HepG2 (cell line): ENCODE data around the gene FSD1. TPM values are rescaled to one million over a fixed set of nuclear protein-coding genes. Genes with fewer than 3 reads are reported as not detected.

ENCODE experiments used
- ATAC-seq: fragments of 200-7000 bp; cut with Tn5 transposase; 3 replicates; pipeline ENCODE4 v1.9.1; 2020; ENCODE audit warnings: mild to moderate bottlenecking, moderate library complexity
- BruUV-seq: library from RNA; stranded (reverse); fragments of 400-500 nt; replicated peaks from 2 replicates; lab custom pipeline; 2021; lab: Mats Ljungman, UMichigan
- CTCF ChIA-PET: fragments of 300-600 bp; formaldehyde crosslinking; extraction: SDS; loops from one replicate; lab custom pipeline; 2021; ENCODE audit warnings: low total read pairs, inconsistent platforms, low intra/inter-chr PET ratio; lab: Yijun Ruan, JAX
- POLR2A ChIA-PET: fragments of 350-600 bp; sonication (Branson Sonifier 250); formaldehyde crosslinking; loops from one replicate; lab custom pipeline; 2020; ENCODE audit warnings: antibody characterized with exemption, inconsistent platforms; lab: Yijun Ruan, JAX
- DNase-seq: peaks from one replicate; pipeline ENCODE4 v3.0.0-alpha.2; 2015; ENCODE audit warnings: low spot score
- FAIRE-seq: peaks from 3 replicates; lab custom pipeline; 2011; peaks lifted over from hg19 to GRCh38; lab: Jason Lieb, UNC
- H2AFZ ChIP-seq: one replicate; pipeline ENCODE4 v1.6.1; 2011; ENCODE audit warnings: low read length, inconsistent platforms
- H3K27ac ChIP-seq: fragments of 300-600 bp; 3 replicates; pipeline ENCODE4 v1.8.0; 2011; ENCODE audit warnings: mixed run types, mild to moderate bottlenecking, mixed read lengths, low read length, inconsistent platforms; ENCODE audit not compliant: insufficient read depth; ENCODE audit errors: extremely low read length
- H3K27me3 ChIP-seq, 2 experiments: fragments of 200-600 bp in 1 of 2; 2 replicates in 1 of 2; 3 replicates in 1 of 2; pipeline versions ENCODE4 v1.6.0 to v1.8.0; 2011; ENCODE audit warnings: low read length in 2 of 2, mild to moderate bottlenecking in 2 of 2, moderate library complexity in 2 of 2, inconsistent platforms in 1 of 2; ENCODE audit not compliant: insufficient read depth in 2 of 2, control insufficient read depth in 1 of 2
- H3K36me3 ChIP-seq, 2 experiments: fragments of 200-600 bp in 1 of 2; replicated peaks in 1 of 2; 2 replicates in 1 of 2; 3 replicates in 1 of 2; pipeline versions ENCODE4 v1.5.1 to v1.8.0; 2011; ENCODE audit warnings: low read length in 2 of 2, inconsistent platforms in 1 of 2; ENCODE audit not compliant: insufficient read depth in 2 of 2, control insufficient read depth in 1 of 2
- H3K4me1 ChIP-seq: 2 replicates; pipeline ENCODE4 v1.5.1; 2012; ENCODE audit warnings: low read length, inconsistent platforms; ENCODE audit not compliant: insufficient read depth
- H3K4me2 ChIP-seq: 2 replicates; pipeline ENCODE4 v1.6.0; 2011; ENCODE audit warnings: low read depth, low read length, inconsistent platforms
- H3K4me3 ChIP-seq, 3 experiments: fragments of 200-600 bp in 1 of 3; sonication (generic), shearing (Covaris generic) in 1 of 3; replicated peaks in 1 of 3; 2 replicates each; pipeline ENCODE4 v1.5.1; 2011 to 2016; ENCODE audit warnings: low read length in 3 of 3, inconsistent platforms in 2 of 3, low read depth in 2 of 3, mild to moderate bottlenecking in 2 of 3, control low read depth in 1 of 3, mixed read lengths in 1 of 3; ENCODE audit not compliant: insufficient read depth in 1 of 3
- H3K79me2 ChIP-seq: one replicate; pipeline ENCODE4 v1.6.1; 2011; ENCODE audit warnings: low read length, inconsistent platforms; ENCODE audit not compliant: insufficient read depth
- H3K9ac ChIP-seq: 2 replicates; pipeline ENCODE4 v1.6.0; 2011; ENCODE audit warnings: mild to moderate bottlenecking, low read depth, low read length, inconsistent platforms; ENCODE audit not compliant: insufficient read depth
- H3K9me3 ChIP-seq: 2 replicates; pipeline ENCODE4 v1.5.1; 2012; ENCODE audit warnings: mild to moderate bottlenecking, low read length
- H4K20me1 ChIP-seq: 2 replicates; pipeline ENCODE4 v1.6.0; 2011; ENCODE audit warnings: inconsistent platforms, mild to moderate bottlenecking, low read length, moderate library complexity; ENCODE audit not compliant: insufficient read depth
- GABPA ChIP-seq, 2 experiments: IDR thresholded peaks; 2 replicates each; pipeline ENCODE4 v1.6.1; 2011 to 2016; ENCODE audit warnings: low read depth in 2 of 2, low read length in 1 of 2, missing biosample characterization in 1 of 2, missing genetic modification characterization in 1 of 2
- IKZF4 ChIP-seq: sonication (generic); formaldehyde crosslinking; IDR thresholded peaks from 2 replicates; pipeline ENCODE4 v1.5.1; 2020; ENCODE audit warnings: borderline replicate concordance, mild to moderate bottlenecking, low read depth, missing genetic modification reagents; ENCODE audit errors: not compliant biosample characterization
- KMT2B ChIP-seq: IDR thresholded peaks from 2 replicates; pipeline ENCODE4 v1.6.1; 2016; ENCODE audit warnings: missing genetic modification reagents, missing compliant biosample characterization
- MIER2 ChIP-seq: IDR thresholded peaks from 2 replicates; pipeline ENCODE4 v1.6.1; 2016; ENCODE audit warnings: missing biosample characterization, missing genetic modification reagents
- MYNN ChIP-seq: sonication (generic); formaldehyde crosslinking; IDR thresholded peaks from 2 replicates; pipeline ENCODE4 v1.4.0; 2020; ENCODE audit warnings: mild to moderate bottlenecking, low read depth, missing genetic modification reagents
- NR0B2 ChIP-seq: sonication (generic); formaldehyde crosslinking; IDR thresholded peaks from 2 replicates; pipeline ENCODE4 v1.4.0; 2020; ENCODE audit warnings: mild to moderate bottlenecking, missing genetic modification reagents
- POLR2A ChIP-seq, 2 experiments: IDR thresholded peaks; 2 replicates each; pipeline ENCODE4 v1.6.1; 2011; ENCODE audit warnings: low read depth in 2 of 2, low read length in 2 of 2, mild to moderate bottlenecking in 1 of 2, moderate library complexity in 1 of 2; ENCODE audit not compliant: insufficient read depth in 1 of 2
- SOX13 ChIP-seq, 3 experiments: fragments of 450-650 bp in 1 of 3; sonication (generic) in 1 of 3; formaldehyde crosslinking in 1 of 3; IDR thresholded peaks in 2 of 3; conservative IDR thresholded peaks in 1 of 3; 2 replicates each; pipeline versions ENCODE4 v1.5.0 to v1.6.1; 2016 to 2020; ENCODE audit warnings: antibody characterized with exemption in 1 of 3, mild to moderate bottlenecking in 1 of 3, missing compliant biosample characterization in 1 of 3, missing genetic modification reagents in 1 of 3, moderate library complexity in 1 of 3
- ZNF383 ChIP-seq: sonication (generic); formaldehyde crosslinking; IDR thresholded peaks from 2 replicates; pipeline ENCODE4 v1.4.0; 2020; ENCODE audit warnings: missing genetic modification reagents, mild to moderate bottlenecking, borderline replicate concordance
- ZNF550 ChIP-seq: sonication (generic); formaldehyde crosslinking; IDR thresholded peaks from 2 replicates; pipeline ENCODE4 v1.4.0; 2020; ENCODE audit warnings: mild to moderate bottlenecking, missing genetic modification reagents, borderline replicate concordance
- ZNF792 ChIP-seq: IDR thresholded peaks from 2 replicates; pipeline ENCODE4 v1.6.1; 2016
- ZSCAN29 ChIP-seq: sonication (generic); formaldehyde crosslinking; conservative IDR thresholded peaks from 2 replicates; pipeline ENCODE4 v1.4.0; 2020; ENCODE audit warnings: mild to moderate bottlenecking, missing genetic modification reagents
- WGBS: methylation state at CpG from one replicate; pipeline ENCODE4 v1.1.6; 2017; ENCODE audit warnings: low lambda C conversion rate; 5-methylcytosine and 5-hydroxymethylcytosine counted together
- in situ Hi-C: cut with HindIII; loops from 2 replicates; pipeline ENCODE4 v1.10.0; 2017; ENCODE audit warnings: low pct_unique_long_range_greater_than_20kb; ENCODE audit not compliant: extremely low pct_ligation_motif_present
- intact Hi-C: fragments of 100-400 bp; cut with micrococcal nuclease; formaldehyde crosslinking; loops from one replicate; pipeline ENCODE4 v1.10.0; 2022; ENCODE audit not compliant: unreplicated experiment
- polyA plus RNA-seq, 8 experiments: library from polyadenylated mRNA; depleted of rRNA in 3 of 8; stranded (reverse) in 7 of 8; unstranded in 1 of 8; fragments of >200 nt; fragmentation: Illumina TruSeq in 4 of 8; extraction: Trizol in 4 of 8; gene quantifications; 2 replicates each; pipeline versions ENCODE4 v1.2.1 to v1.2.3, GENCODE V29; 2011 to 2016; ENCODE audit warnings: low read depth in 4 of 8, missing spikeins in 1 of 8, mixed read lengths in 1 of 8; ENCODE audit not compliant: insufficient read depth in 1 of 8
- total RNA-seq, 5 experiments: library from RNA; depleted of rRNA; stranded (reverse); fragments of >200 nt; fragmentation: Illumina TruSeq; extraction: Trizol; gene quantifications; 2 replicates each; pipeline ENCODE4 v1.2.3, GENCODE V29; 2016; ENCODE audit warnings: low read depth in 1 of 5
- TF ChIP-seq, protein P1 (sequence below): fragments of 450-650 bp; IDR thresholded peaks from 2 replicates; pipeline ENCODE4 v1.6.1; 2017
- TF ChIP-seq, protein P2 (sequence below): sonication (generic); formaldehyde crosslinking; IDR thresholded peaks from 2 replicates; pipeline ENCODE4 v1.8.1; 2023; ENCODE audit warnings: mild to moderate bottlenecking, missing genetic modification reagents
- TF ChIP-seq, protein P3 (sequence below): sonication (generic); formaldehyde crosslinking; IDR thresholded peaks from 2 replicates; pipeline ENCODE4 v1.5.1; 2020; ENCODE audit warnings: mild to moderate bottlenecking, missing genetic modification reagents

Gene FSD1
- total and polyA plus RNA-seq, 2 of the 13 experiments (the other 11 are each of a cell fraction or from before 2014, with no cell fraction given), result 0.29 to 0.66 TPM

GRCh38 chr19:4278419-4279266, 25.8 kb upstream of the FSD1 start, which contains the start of gene SHD:
TSS of gene SHD (plus strand) at chr19:4279266. CDS start at chr19:4280064, 798 bp downstream.
- 0 out of 2 replicates have a peak, but pooled peaks cover 7% of the 10 kb centered on the region for H3K4me1 ChIP-seq
- H4K20me1 ChIP-seq, result no peaks in the 10 kb centered on the region
- ATAC-seq (peak; percentile 45), DNase-seq (no peak), FAIRE-seq (no peak)
- H3K36me3 ChIP-seq, result no peaks in the 10 kb centered on the region
- TF ChIP-seq, protein P1, sequence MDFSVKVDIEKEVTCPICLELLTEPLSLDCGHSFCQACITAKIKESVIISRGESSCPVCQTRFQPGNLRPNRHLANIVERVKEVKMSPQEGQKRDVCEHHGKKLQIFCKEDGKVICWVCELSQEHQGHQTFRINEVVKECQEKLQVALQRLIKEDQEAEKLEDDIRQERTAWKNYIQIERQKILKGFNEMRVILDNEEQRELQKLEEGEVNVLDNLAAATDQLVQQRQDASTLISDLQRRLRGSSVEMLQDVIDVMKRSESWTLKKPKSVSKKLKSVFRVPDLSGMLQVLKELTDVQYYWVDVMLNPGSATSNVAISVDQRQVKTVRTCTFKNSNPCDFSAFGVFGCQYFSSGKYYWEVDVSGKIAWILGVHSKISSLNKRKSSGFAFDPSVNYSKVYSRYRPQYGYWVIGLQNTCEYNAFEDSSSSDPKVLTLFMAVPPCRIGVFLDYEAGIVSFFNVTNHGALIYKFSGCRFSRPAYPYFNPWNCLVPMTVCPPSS, result no peak
- no peak for TF ChIP-seq ZSCAN29 (CRISPR knock-in tag)
- TF ChIP-seq ZNF792, result no peak
- no peak for TF ChIP-seq KMT2B (CRISPR knock-in tag)
- TF ChIP-seq IKZF4 (CRISPR knock-in tag), result no peak
- TF ChIP-seq MIER2 (CRISPR knock-in tag), result no peak
- TF ChIP-seq ZNF383 (CRISPR knock-in tag), result no peak
- TF ChIP-seq ZNF550 (CRISPR knock-in tag), result no peak
- no peak for TF ChIP-seq MYNN (CRISPR knock-in tag)
- TF ChIP-seq GABPA (IDR thresholded peaks at IDR 0.05; ENCODE audit: low read depth, low read length), result no peak
- TF ChIP-seq GABPA (CRISPR knock-in tag; IDR thresholded peaks at IDR 0.05; ENCODE audit: low read depth), result no peak
- TF ChIP-seq, protein P2, sequence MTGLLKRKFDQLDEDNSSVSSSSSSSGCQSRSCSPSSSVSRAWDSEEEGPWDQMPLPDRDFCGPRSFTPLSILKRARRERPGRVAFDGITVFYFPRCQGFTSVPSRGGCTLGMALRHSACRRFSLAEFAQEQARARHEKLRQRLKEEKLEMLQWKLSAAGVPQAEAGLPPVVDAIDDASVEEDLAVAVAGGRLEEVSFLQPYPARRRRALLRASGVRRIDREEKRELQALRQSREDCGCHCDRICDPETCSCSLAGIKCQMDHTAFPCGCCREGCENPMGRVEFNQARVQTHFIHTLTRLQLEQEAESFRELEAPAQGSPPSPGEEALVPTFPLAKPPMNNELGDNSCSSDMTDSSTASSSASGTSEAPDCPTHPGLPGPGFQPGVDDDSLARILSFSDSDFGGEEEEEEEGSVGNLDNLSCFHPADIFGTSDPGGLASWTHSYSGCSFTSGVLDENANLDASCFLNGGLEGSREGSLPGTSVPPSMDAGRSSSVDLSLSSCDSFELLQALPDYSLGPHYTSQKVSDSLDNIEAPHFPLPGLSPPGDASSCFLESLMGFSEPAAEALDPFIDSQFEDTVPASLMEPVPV (CRISPR knock-in tag), result no peak
- TF ChIP-seq NR0B2, result no peak
- no peak for TF ChIP-seq POLR2A (IDR thresholded peaks at IDR 0.05; ENCODE audit: insufficient read depth in 1 of 2, low read depth in 2 of 2, low read length in 2 of 2)
- TF ChIP-seq SOX13 (IDR thresholded peaks at IDR 0.05), result no peak
- TF ChIP-seq SOX13 (CRISPR knock-in tag; conservative IDR thresholded peaks at IDR 0.05 in 1 of 2, IDR thresholded peaks at IDR 0.05 in 1 of 2), result no peak
- TF ChIP-seq, protein P3, sequence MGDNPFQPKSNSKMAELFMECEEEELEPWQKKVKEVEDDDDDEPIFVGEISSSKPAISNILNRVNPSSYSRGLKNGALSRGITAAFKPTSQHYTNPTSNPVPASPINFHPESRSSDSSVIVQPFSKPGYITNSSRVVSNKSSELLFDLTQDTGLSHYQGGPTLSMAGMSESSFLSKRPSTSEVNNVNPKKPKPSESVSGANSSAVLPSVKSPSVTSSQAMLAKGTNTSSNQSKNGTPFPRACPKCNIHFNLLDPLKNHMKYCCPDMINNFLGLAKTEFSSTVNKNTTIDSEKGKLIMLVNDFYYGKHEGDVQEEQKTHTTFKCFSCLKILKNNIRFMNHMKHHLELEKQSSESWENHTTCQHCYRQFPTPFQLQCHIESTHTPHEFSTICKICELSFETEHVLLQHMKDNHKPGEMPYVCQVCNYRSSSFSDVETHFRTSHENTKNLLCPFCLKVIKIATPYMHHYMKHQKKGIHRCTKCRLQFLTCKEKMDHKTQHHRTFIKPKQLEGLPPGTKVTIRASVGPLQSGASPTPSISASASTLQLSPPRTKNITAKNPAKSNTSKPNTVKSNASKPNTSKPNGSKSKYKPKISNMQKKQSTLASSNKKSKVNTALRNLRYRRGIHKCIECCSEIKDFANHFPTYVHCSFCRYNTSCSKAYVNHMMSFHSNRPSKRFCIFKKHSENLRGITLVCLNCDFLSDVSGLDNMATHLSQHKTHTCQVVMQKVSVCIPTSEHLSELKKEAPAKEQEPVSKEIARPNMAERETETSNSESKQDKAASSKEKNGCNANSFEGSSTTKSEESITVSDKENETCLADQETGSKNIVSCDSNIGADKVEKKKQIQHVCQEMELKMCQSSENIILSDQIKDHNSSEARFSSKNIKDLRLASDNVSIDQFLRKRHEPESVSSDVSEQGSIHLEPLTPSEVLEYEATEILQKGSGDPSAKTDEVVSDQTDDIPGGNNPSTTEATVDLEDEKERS, result no peak
- no peaks in the 10 kb centered on the region for H3K79me2 ChIP-seq
- no peaks in the 10 kb centered on the region for H3K9me3 ChIP-seq
- intact Hi-C loops, result no loop called here
- POLR2A ChIA-PET, result interaction anchor here (0.6 to 2.1 kb wide), 3 partner anchors 57 to 74 kb away, joined by 3 to 7 read pairs (median 5); partner anchors contain the start of gene MPND
- peak within 1 kb of the TSS; percentile 12 to 48 (median 27); a peak in 4 of 6 replicates for H3K4me3 ChIP-seq
- CTCF ChIA-PET, result no interaction called here
- BruUV-seq, result no TSS peak
- in situ Hi-C loops, result no loop called here
- peak within 1 kb of the TSS; percentile 53 for H3K4me2 ChIP-seq
- 2% methylated on average over 34 of the region's 44 CpGs for WGBS
- H3K27ac ChIP-seq, result no peak within 1 kb of the TSS
- no peak within 1 kb of the TSS for H3K9ac ChIP-seq
- H2AFZ ChIP-seq, result no peak within 1 kb of the TSS
- H3K27me3 ChIP-seq, result peaks cover 0 to 46% of the 10 kb centered on the region in 2 experiments
